HG03196 (cell line): ENCODE results near the gene HES4.

ENCODE experiments used
- ATAC-seq: cut with Tn5 transposase; IDR thresholded peaks from one replicate; pipeline ENCODE4 v1.9.1; 2021; ENCODE audit not compliant: unreplicated experiment

Gene HES4

GRCh38 chr1:953524-954320 is 46.2 kb downstream of the HES4 start:
- ATAC-seq: no peak

GRCh38 chr1:952603-953002 is 47.3 kb downstream of the HES4 start:
- no peak for ATAC-seq

GRCh38 chr1:952201-952600 is 47.7 kb downstream of the HES4 start:
- ATAC-seq: no peak

GRCh38 chr1:951364-951763 is 48.5 kb downstream of the HES4 start:
- no peak for ATAC-seq

- ATAC-seq: no peak
Observed at GRCh38 chr1:950881-951280, 49.0 kb downstream of the HES4 start.

GRCh38 chr1:950268-950667 is 49.6 kb downstream of the HES4 start:
- ATAC-seq: no peak
